Gastrocnemius medialis (tissue), 4 donors: ENCODE results near the gene SLC33A1.

Experiments
- POLR2A ChIP-seq, 2 donors: fragments of 450-650 bp; IDR thresholded peaks; one replicate each; pipeline ENCODE4 v1.6.1; 2017; ENCODE audit warnings: antibody characterized with exemption in 2 of 2, mild to moderate bottlenecking in 2 of 2, moderate library complexity in 2 of 2
- TF ChIP-seq, protein P1 (sequence below), 5 experiments: fragments of 450-650 bp in 3 of 5; fragments of 200-600 bp in 2 of 5; sonication (generic) in 2 of 5; IDR thresholded peaks in 4 of 5; conservative IDR thresholded peaks in 1 of 5; 1 replicate in 4 of 5; 2 replicates in 1 of 5; pipeline ENCODE4 v1.5.1; 2016 to 2019; ENCODE audit warnings: antibody characterized with exemption in 5 of 5, mild to moderate bottlenecking in 3 of 5, moderate library complexity in 3 of 5

DNA sequence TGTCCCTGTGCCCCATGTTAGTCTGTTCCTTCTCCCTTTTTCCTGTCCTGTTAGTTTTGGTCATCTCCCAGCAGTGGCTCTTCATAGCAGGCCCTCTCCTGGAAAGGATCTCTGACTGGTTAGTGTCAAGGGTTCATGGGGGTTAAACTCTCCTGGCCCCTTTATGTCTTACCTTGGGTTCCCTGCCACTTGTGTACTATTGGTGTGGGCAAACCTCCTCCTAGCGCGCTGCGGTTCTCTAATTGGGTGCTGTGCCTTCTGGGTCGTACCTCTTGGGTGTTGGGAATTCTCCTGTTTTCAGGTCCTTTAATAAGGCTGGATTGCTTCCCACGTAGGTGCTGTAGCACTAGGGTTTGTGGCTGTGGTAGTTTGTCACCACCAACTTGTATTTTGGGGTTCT is 35.0 kb upstream of the SLC33A1 start:
- TF ChIP-seq POLR2A (IDR thresholded peaks at IDR 0.05): no peak
- TF ChIP-seq, protein P1, sequence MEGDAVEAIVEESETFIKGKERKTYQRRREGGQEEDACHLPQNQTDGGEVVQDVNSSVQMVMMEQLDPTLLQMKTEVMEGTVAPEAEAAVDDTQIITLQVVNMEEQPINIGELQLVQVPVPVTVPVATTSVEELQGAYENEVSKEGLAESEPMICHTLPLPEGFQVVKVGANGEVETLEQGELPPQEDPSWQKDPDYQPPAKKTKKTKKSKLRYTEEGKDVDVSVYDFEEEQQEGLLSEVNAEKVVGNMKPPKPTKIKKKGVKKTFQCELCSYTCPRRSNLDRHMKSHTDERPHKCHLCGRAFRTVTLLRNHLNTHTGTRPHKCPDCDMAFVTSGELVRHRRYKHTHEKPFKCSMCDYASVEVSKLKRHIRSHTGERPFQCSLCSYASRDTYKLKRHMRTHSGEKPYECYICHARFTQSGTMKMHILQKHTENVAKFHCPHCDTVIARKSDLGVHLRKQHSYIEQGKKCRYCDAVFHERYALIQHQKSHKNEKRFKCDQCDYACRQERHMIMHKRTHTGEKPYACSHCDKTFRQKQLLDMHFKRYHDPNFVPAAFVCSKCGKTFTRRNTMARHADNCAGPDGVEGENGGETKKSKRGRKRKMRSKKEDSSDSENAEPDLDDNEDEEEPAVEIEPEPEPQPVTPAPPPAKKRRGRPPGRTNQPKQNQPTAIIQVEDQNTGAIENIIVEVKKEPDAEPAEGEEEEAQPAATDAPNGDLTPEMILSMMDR (IDR thresholded peaks at IDR 0.05 in 4 of 5, conservative IDR thresholded peaks at IDR 0.05 in 1 of 5): no peak
